ENCODE measurements around the gene GMDS.

The GMDS gene

GRCh38 chr6:1795910-1796309 lies 449.5 kb downstream of the GMDS start:
- TF ChIP-seq CTCF (IDR thresholded peaks at IDR 0.05; ENCODE audit: low read depth, low read length) = no peak
- no peak for DNase-seq (ENCODE audit: low read depth, low spot score)
- in situ Hi-C loops (cut with HindIII; ENCODE audit: low sequenced_read_pairs) = no loop called here
- no peak overlapping the region for H3K4me3 ChIP-seq (ENCODE audit: low read depth, low read length)

GRCh38 chr6:1792989-1793388 lies 452.4 kb downstream of the GMDS start:
- peak; percentile 56 for TF ChIP-seq CTCF (IDR thresholded peaks at IDR 0.05; ENCODE audit: low read depth, low read length)
- H3K4me3 ChIP-seq (ENCODE audit: low read depth, low read length) = no peak overlapping the region
- in situ Hi-C loops (cut with HindIII; ENCODE audit: low sequenced_read_pairs) = no loop called here
- DNase-seq (ENCODE audit: low read depth, low spot score) = no peak

- in situ Hi-C loops (cut with HindIII; ENCODE audit: low sequenced_read_pairs) = no loop called here
- no peak for DNase-seq (ENCODE audit: low read depth, low spot score)
- no peak overlapping the region for H3K4me3 ChIP-seq (ENCODE audit: low read depth, low read length)
- no peak for TF ChIP-seq CTCF (IDR thresholded peaks at IDR 0.05; ENCODE audit: low read depth, low read length)
Measured at GRCh38 chr6:1790684-1791083, 454.7 kb downstream of the GMDS start.

- in situ Hi-C loops (cut with HindIII; ENCODE audit: low sequenced_read_pairs) = no loop called here
- TF ChIP-seq CTCF (IDR thresholded peaks at IDR 0.05; ENCODE audit: low read depth, low read length) = no peak
- peak; percentile 80 for DNase-seq (ENCODE audit: low read depth, low spot score)
Measured at GRCh38 chr6:1789092-1789491, 456.3 kb downstream of the GMDS start.

GRCh38 chr6:1787894-1788293 lies 457.5 kb downstream of the GMDS start:
- peak; percentile 81 for DNase-seq (ENCODE audit: low read depth, low spot score)
- in situ Hi-C loops (cut with HindIII; ENCODE audit: low sequenced_read_pairs) = no loop called here
- no peak for TF ChIP-seq CTCF (IDR thresholded peaks at IDR 0.05; ENCODE audit: low read depth, low read length)
- H3K4me3 ChIP-seq (ENCODE audit: low read depth, low read length) = no peak overlapping the region

More at GRCh38 chr6:1789092-1789491, 456.3 kb downstream of the GMDS start:
- no peak overlapping the region for H3K4me3 ChIP-seq (ENCODE audit: low read depth, low read length)

- in situ Hi-C loops (cut with HindIII; ENCODE audit: low sequenced_read_pairs) = no loop called here
Measured at GRCh38 chr6:1786455-1787453, 458.7 kb downstream of the GMDS start.

More at GRCh38 chr6:1786455-1787453, 458.7 kb downstream of the GMDS start:
- no peak for TF ChIP-seq CTCF (IDR thresholded peaks at IDR 0.05; ENCODE audit: low read depth, low read length)
- H3K4me3 ChIP-seq (ENCODE audit: low read depth, low read length) = no peak overlapping the region
- DNase-seq (ENCODE audit: low read depth, low spot score) = no peak
